ENCODE data around the gene C22orf23.

C22orf23 gene

DNA sequence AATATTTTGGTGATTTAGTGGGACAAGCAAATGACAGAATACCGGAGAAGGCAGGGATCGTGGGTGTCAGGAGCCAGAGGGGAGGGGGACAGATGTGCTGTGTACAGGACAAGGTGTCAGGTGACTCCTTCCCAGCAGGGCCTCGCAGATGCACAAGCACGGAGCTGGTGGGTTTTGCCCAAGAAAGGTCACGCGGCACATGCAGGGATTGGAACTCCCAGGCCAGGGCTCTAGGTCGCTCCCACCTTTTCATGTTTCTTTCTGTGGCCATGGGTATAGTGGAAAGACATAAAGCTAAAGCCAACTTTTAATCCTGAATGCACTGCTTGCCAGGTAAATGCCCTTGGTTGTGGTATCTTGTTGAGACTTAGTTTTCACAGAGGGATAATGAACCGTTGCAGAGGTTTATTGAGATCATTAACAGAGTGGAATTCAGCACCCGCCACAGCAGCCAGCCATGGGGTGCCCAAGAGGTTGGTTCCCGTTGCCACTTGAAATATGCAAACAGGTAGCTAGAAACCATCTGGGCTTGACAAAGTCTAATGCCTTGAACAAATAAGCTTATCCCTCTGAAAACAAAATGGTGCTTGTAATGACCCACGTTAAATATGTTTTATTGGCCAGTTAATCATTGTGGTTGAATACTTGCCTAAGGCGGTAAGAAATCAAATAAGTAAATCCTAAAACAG is 10.1 kb downstream of the C22orf23 start:
- DNase-seq (ENCODE audit: insufficient read length, low spot score): no peak
- TF ChIP-seq POLR2A (IDR thresholded peaks at IDR 0.05; ENCODE audit: low read depth, low read length): no peak
- no peak for FAIRE-seq

- DNase-seq (ENCODE audit: insufficient read length, low spot score) (no peak), FAIRE-seq (no peak)
- no peak for TF ChIP-seq POLR2A (IDR thresholded peaks at IDR 0.05; ENCODE audit: low read depth, low read length)
- TF ChIP-seq POU2F2 (IDR thresholded peaks at IDR 0.05; ENCODE audit: low read depth, low read length): no peak
- no peak for TF ChIP-seq SPI1 (IDR thresholded peaks at IDR 0.05; ENCODE audit: low read depth, low read length)
- no peak for TF ChIP-seq POLR2AphosphoS5 (IDR thresholded peaks at IDR 0.05; ENCODE audit: low read depth, low read length)
- TF ChIP-seq PAX5 (IDR thresholded peaks at IDR 0.05; ENCODE audit: insufficient read depth, low read length, severe bottlenecking): no peak
These were observed 11.3 kb downstream of the C22orf23 start for GRCh38 chr22:37942133-37942532.

DNA sequence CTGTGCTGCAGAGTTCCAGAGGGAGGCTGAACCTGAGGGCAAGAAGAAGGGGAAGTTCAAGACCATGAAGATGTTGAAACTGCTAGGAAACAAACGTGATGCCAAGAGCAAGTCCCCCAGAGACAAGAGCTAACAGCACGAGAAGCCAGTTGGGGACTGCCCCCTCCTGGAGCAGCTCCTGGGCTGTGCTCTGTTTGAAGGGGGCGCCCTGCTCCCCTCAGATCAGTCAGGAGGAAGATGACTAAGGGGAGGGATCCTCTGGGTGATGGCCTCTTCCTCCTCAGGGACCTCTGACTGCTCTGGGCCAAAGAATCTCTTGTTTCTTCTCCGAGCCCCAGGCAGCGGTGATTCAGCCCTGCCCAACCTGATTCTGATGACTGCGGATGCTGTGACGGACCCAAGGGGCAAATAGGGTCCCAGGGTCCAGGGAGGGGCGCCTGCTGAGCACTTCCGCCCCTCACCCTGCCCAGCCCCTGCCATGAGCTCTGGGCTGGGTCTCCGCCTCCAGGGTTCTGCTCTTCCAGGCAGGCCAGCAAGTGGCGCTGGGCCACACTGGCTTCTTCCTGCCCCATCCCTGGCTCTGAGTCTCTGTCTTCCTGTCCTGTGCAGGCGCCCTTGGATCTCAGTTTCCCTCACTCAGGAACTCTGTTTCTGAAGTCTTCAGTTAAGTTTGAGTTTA is 12.6 kb downstream of the C22orf23 start:
- DNase-seq (ENCODE audit: insufficient read length, low spot score) (no peak), FAIRE-seq (no peak)
- no peak for TF ChIP-seq POLR2AphosphoS5 (IDR thresholded peaks at IDR 0.05; ENCODE audit: low read depth, low read length)
- no peak for TF ChIP-seq SPI1 (IDR thresholded peaks at IDR 0.05; ENCODE audit: low read depth, low read length)
- TF ChIP-seq TAF1 (IDR thresholded peaks at IDR 0.05; ENCODE audit: low read depth, low read length): no peak
- TF ChIP-seq POU2F2 (IDR thresholded peaks at IDR 0.05; ENCODE audit: low read depth, low read length): no peak
- TF ChIP-seq PAX5 (IDR thresholded peaks at IDR 0.05; ENCODE audit: insufficient read depth, low read length, severe bottlenecking): no peak
- no peak for TF ChIP-seq POLR2A (IDR thresholded peaks at IDR 0.05; ENCODE audit: low read depth, low read length)

DNA sequence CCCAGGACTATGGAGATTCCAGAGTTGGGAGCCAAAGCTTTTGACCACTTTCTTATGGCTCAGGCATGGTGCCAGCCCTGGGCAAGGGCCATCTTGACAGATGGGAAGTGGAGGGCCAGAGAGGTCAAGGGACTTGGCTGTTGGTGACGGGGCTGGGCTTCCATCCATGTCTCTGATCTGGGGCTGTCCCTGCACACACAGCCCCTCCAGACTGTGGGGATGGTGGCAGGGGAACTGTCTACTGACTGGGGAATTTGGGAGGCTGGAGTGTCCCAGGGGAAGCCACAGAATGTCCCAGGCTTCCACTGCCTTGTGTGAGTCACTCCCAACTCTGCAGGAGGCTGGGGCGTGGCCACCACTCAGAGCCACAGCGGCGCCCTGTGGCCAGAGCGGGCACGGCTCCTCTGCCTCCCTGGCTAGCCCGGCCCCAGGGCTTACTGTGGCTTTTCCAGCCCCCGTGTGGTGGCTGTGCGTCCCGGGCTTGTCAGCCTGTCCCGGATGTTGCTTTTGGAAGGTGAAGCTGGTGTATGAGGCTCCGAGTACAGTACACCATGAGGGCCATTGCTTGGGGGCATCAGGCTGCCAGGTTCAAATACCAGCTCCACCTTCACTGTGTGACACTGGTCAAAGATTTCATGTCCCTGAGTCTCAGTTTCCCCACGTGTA is 19.6 kb downstream of the C22orf23 start:
- TF ChIP-seq SPI1 (IDR thresholded peaks at IDR 0.05; ENCODE audit: low read depth, low read length) (no peak), POLR2AphosphoS5 (IDR thresholded peaks at IDR 0.05; ENCODE audit: low read depth, low read length) (no peak), PAX5 (IDR thresholded peaks at IDR 0.05; ENCODE audit: insufficient read depth, low read length, severe bottlenecking) (no peak), POU2F2 (IDR thresholded peaks at IDR 0.05; ENCODE audit: low read depth, low read length) (no peak), TAF1 (IDR thresholded peaks at IDR 0.05; ENCODE audit: low read depth, low read length) (no peak), POLR2A (IDR thresholded peaks at IDR 0.05; ENCODE audit: low read depth, low read length) (no peak)
- DNase-seq (ENCODE audit: insufficient read length, low spot score): peak; percentile 94
- peak; percentile 97 for FAIRE-seq

- no peak for TF ChIP-seq POLR2AphosphoS5 (IDR thresholded peaks at IDR 0.05; ENCODE audit: low read depth, low read length)
- TF ChIP-seq TAF1 (IDR thresholded peaks at IDR 0.05; ENCODE audit: low read depth, low read length): no peak
- TF ChIP-seq POLR2A (IDR thresholded peaks at IDR 0.05; ENCODE audit: low read depth, low read length): no peak
- TF ChIP-seq SPI1 (IDR thresholded peaks at IDR 0.05; ENCODE audit: low read depth, low read length): no peak
- no peak for TF ChIP-seq POU2F2 (IDR thresholded peaks at IDR 0.05; ENCODE audit: low read depth, low read length)
- no peak for TF ChIP-seq PAX5 (IDR thresholded peaks at IDR 0.05; ENCODE audit: insufficient read depth, low read length, severe bottlenecking)
- DNase-seq (ENCODE audit: insufficient read length, low spot score) (no peak), FAIRE-seq (no peak)
These were observed 20.4 kb downstream of the C22orf23 start for GRCh38 chr22:37932821-37933578.

- no peak for FAIRE-seq
- TF ChIP-seq SPI1 (IDR thresholded peaks at IDR 0.05; ENCODE audit: low read depth, low read length): no peak
- no peak for TF ChIP-seq POLR2AphosphoS5 (IDR thresholded peaks at IDR 0.05; ENCODE audit: low read depth, low read length)
- no peak for TF ChIP-seq PAX5 (IDR thresholded peaks at IDR 0.05; ENCODE audit: insufficient read depth, low read length, severe bottlenecking)
- TF ChIP-seq POLR2A (IDR thresholded peaks at IDR 0.05; ENCODE audit: low read depth, low read length): no peak
- TF ChIP-seq TAF1 (IDR thresholded peaks at IDR 0.05; ENCODE audit: low read depth, low read length): no peak
- DNase-seq (ENCODE audit: insufficient read length, low spot score): no peak
These were observed 21.0 kb downstream of the C22orf23 start for GRCh38 chr22:37932401-37932800.

- FAIRE-seq (no peak), DNase-seq (ENCODE audit: insufficient read length, low spot score) (no peak)
- TF ChIP-seq POLR2A (IDR thresholded peaks at IDR 0.05; ENCODE audit: low read depth, low read length) (no peak), TAF1 (IDR thresholded peaks at IDR 0.05; ENCODE audit: low read depth, low read length) (no peak), POU2F2 (IDR thresholded peaks at IDR 0.05; ENCODE audit: low read depth, low read length) (no peak), PAX5 (IDR thresholded peaks at IDR 0.05; ENCODE audit: insufficient read depth, low read length, severe bottlenecking) (no peak), SPI1 (IDR thresholded peaks at IDR 0.05; ENCODE audit: low read depth, low read length) (no peak), POLR2AphosphoS5 (IDR thresholded peaks at IDR 0.05; ENCODE audit: low read depth, low read length) (no peak)
These were observed 21.5 kb downstream of the C22orf23 start for GRCh38 chr22:37931893-37932389.

DNA sequence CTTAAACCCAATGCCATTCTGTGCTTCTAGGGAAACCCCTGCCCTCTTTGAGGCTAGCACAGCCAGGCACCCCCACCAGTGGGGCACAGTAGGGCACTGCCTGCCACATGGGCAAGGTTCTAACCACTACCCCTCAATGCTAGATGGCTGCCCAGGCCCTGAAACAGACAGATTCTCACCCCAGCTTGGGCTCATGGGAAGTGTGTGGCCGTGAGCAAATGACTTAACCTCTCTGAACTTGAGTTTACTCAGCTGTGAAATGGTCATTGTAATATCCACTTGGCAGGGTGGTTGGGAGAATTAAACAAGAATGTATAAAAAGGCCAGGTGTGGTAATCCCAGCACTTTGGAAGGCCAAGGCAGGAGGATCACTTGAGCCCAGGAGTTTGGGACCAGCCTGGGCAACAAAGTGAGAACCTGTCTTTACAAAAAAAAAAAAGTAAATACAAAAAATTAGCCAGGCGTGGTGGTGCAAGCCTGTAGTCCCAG is 22.4 kb downstream of the C22orf23 start:
- no peak for TF ChIP-seq POLR2AphosphoS5 (IDR thresholded peaks at IDR 0.05; ENCODE audit: low read depth, low read length)
- no peak for TF ChIP-seq SPI1 (IDR thresholded peaks at IDR 0.05; ENCODE audit: low read depth, low read length)
- no peak for TF ChIP-seq TAF1 (IDR thresholded peaks at IDR 0.05; ENCODE audit: low read depth, low read length)
- TF ChIP-seq PAX5 (IDR thresholded peaks at IDR 0.05; ENCODE audit: insufficient read depth, low read length, severe bottlenecking): no peak
- TF ChIP-seq POLR2A (IDR thresholded peaks at IDR 0.05; ENCODE audit: low read depth, low read length): no peak
- TF ChIP-seq POU2F2 (IDR thresholded peaks at IDR 0.05; ENCODE audit: low read depth, low read length): no peak
- no peak for DNase-seq (ENCODE audit: insufficient read length, low spot score)
- no peak for FAIRE-seq
